Keratinocyte (primary cell): ENCODE measurements around the gene IFIT2. TPM values are rescaled to one million over a fixed set of nuclear protein-coding genes. Genes with fewer than 3 reads are reported as not detected.

ENCODE experiments used
- DNase-seq: peaks from one replicate; pipeline ENCODE4 v3.0.0-alpha.2; 2011; ENCODE audit warnings: low read depth, missing footprints, low spot score
- FAIRE-seq: peaks from 2 replicates; lab custom pipeline; 2011; peaks lifted over from hg19 to GRCh38; lab: Jason Lieb, UNC
- H2AFZ ChIP-seq: 2 replicates; pipeline ENCODE4 v1.6.0; 2012; ENCODE audit warnings: low read length, control low read depth, inconsistent platforms; ENCODE audit not compliant: control insufficient read depth
- H3K27ac ChIP-seq: 2 replicates; pipeline ENCODE4 v1.5.1; 2011; ENCODE audit warnings: low read length; ENCODE audit not compliant: control insufficient read depth, insufficient read depth
- H3K27me3 ChIP-seq: 3 replicates; pipeline ENCODE4 v1.6.0; 2011; ENCODE audit warnings: low read length; ENCODE audit not compliant: control insufficient read depth, insufficient read depth; ENCODE audit errors: extremely low read depth
- H3K36me3 ChIP-seq, 2 experiments: 2 replicates in 1 of 2; 3 replicates in 1 of 2; pipeline ENCODE4 v1.5.1; 2011; ENCODE audit warnings: low read length in 2 of 2, mild to moderate bottlenecking in 1 of 2; ENCODE audit not compliant: control insufficient read depth in 2 of 2, insufficient read depth in 2 of 2; ENCODE audit errors: extremely low read depth in 1 of 2
- H3K4me1 ChIP-seq: 3 replicates; pipeline ENCODE4 v1.5.1; 2011; ENCODE audit warnings: low read length; ENCODE audit not compliant: control insufficient read depth, insufficient read depth; ENCODE audit errors: extremely low read depth
- H3K4me2 ChIP-seq: 3 replicates; pipeline ENCODE4 v1.6.0; 2011; ENCODE audit warnings: low read depth, low read length; ENCODE audit not compliant: control insufficient read depth, insufficient read depth; ENCODE audit errors: extremely low read depth
- H3K4me3 ChIP-seq, 3 experiments: fragments of 200-600 bp in 1 of 3; sonication (generic) in 1 of 3; 2 replicates in 2 of 3; 3 replicates in 1 of 3; pipeline ENCODE4 v1.5.1; 2011 to 2016; ENCODE audit warnings: low read length in 3 of 3, mild to moderate bottlenecking in 3 of 3, control low read depth in 2 of 3, inconsistent platforms in 1 of 3, low read depth in 1 of 3, mixed read lengths in 1 of 3, mixed run types in 1 of 3, moderate library complexity in 1 of 3; ENCODE audit not compliant: control insufficient read depth in 2 of 3, insufficient read depth in 2 of 3; ENCODE audit errors: extremely low read depth in 1 of 3
- H3K79me2 ChIP-seq: 2 replicates; pipeline ENCODE4 v1.6.0; 2012; ENCODE audit warnings: low read length; ENCODE audit not compliant: control insufficient read depth, insufficient read depth
- H3K9ac ChIP-seq: 3 replicates; pipeline ENCODE4 v1.6.0; 2011; ENCODE audit warnings: low read length; ENCODE audit not compliant: control insufficient read depth, insufficient read depth; ENCODE audit errors: extremely low read depth
- H3K9me1 ChIP-seq: 3 replicates; pipeline ENCODE4 v1.6.0; 2011; ENCODE audit warnings: low read length; ENCODE audit not compliant: control insufficient read depth, insufficient read depth; ENCODE audit errors: extremely low read depth
- H3K9me3 ChIP-seq: 2 replicates; pipeline ENCODE4 v1.5.1; 2012; ENCODE audit warnings: low read depth, low read length; ENCODE audit not compliant: control insufficient read depth
- H4K20me1 ChIP-seq: 3 replicates; pipeline ENCODE4 v1.6.0; 2011; ENCODE audit warnings: low read length; ENCODE audit not compliant: control insufficient read depth, insufficient read depth; ENCODE audit errors: extremely low read depth
- EZH2 ChIP-seq: IDR thresholded peaks from one replicate; pipeline ENCODE4 v1.6.1; 2012; ENCODE audit warnings: inconsistent platforms, mild to moderate bottlenecking, low read length, moderate library complexity
- dilution Hi-C: fragments of 300-500 bp; cut with MboI; formaldehyde crosslinking; loops from one replicate; pipeline ENCODE4 v1.7.0; 2020; ENCODE audit warnings: low sequenced_read_pairs; ENCODE audit not compliant: extremely low pct_ligation_motif_present
- polyA plus RNA-seq, 5 experiments: library from polyadenylated mRNA; depleted of rRNA in 3 of 5; stranded (reverse) in 3 of 5; stranded (forward) in 1 of 5; unstranded in 1 of 5; fragments of >200 nt; gene quantifications; 1 replicate in 1 of 5; 2 replicates in 3 of 5; 3 replicates in 1 of 5; pipeline versions ENCODE4 v1.2.1 to v1.2.3, GENCODE V29; 2011 to 2012; ENCODE audit warnings: missing spikeins in 2 of 5, low read depth in 1 of 5, low replicate concordance in 1 of 5
- TF ChIP-seq, protein P1 (sequence below), 3 experiments: IDR thresholded peaks in 1 of 3; conservative IDR thresholded peaks in 1 of 3; optimal IDR thresholded peaks in 1 of 3; 2 replicates in 2 of 3; 3 replicates in 1 of 3; pipeline versions ENCODE3 to v1.5.1; 2011; ENCODE audit warnings: low read length in 3 of 3, mild to moderate bottlenecking in 3 of 3, moderate library complexity in 2 of 3, control low read depth in 1 of 3, inconsistent platforms in 1 of 3; ENCODE audit not compliant: insufficient read depth in 2 of 3; ENCODE audit errors: extremely low read depth in 1 of 3

The IFIT2 gene
- polyA plus RNA-seq, 1 donor (not counting 4 experiments of a cell fraction or from before 2014, with no cell fraction given) = 3.9 TPM

- Histone ChIP-seq H3K79me2 (no peaks in the 10 kb centered on the region), H4K20me1 (no peaks in the 10 kb centered on the region), H3K4me2 (no peak overlapping the region), H3K36me3 (no peaks in the 10 kb centered on the region), H2AFZ (no peak overlapping the region), H3K27ac (no peak overlapping the region), H3K9ac (no peak overlapping the region), H3K4me3 (no peak overlapping the region), H3K4me1 (peaks cover 5% of the 10 kb centered on the region), H3K27me3 (no peaks in the 10 kb centered on the region), H3K9me1 (peaks cover under 1% of the 10 kb centered on the region), H3K9me3 (no peaks in the 10 kb centered on the region)
- TF ChIP-seq EZH2 = no peak
- TF ChIP-seq, protein P1, sequence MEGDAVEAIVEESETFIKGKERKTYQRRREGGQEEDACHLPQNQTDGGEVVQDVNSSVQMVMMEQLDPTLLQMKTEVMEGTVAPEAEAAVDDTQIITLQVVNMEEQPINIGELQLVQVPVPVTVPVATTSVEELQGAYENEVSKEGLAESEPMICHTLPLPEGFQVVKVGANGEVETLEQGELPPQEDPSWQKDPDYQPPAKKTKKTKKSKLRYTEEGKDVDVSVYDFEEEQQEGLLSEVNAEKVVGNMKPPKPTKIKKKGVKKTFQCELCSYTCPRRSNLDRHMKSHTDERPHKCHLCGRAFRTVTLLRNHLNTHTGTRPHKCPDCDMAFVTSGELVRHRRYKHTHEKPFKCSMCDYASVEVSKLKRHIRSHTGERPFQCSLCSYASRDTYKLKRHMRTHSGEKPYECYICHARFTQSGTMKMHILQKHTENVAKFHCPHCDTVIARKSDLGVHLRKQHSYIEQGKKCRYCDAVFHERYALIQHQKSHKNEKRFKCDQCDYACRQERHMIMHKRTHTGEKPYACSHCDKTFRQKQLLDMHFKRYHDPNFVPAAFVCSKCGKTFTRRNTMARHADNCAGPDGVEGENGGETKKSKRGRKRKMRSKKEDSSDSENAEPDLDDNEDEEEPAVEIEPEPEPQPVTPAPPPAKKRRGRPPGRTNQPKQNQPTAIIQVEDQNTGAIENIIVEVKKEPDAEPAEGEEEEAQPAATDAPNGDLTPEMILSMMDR (optimal IDR thresholded peaks at IDR 0.05 in 1 of 3, IDR thresholded peaks at IDR 0.05 in 1 of 3, conservative IDR thresholded peaks at IDR 0.05 in 1 of 3; ENCODE audit: extremely low read depth in 1 of 3, insufficient read depth in 2 of 3, low read length in 3 of 3) = no peak
- FAIRE-seq (no peak), DNase-seq (no peak)
- dilution Hi-C loops = no loop called here
Observed at GRCh38 chr10:89270153-89270483, 31.7 kb upstream of the IFIT2 start.

DNA sequence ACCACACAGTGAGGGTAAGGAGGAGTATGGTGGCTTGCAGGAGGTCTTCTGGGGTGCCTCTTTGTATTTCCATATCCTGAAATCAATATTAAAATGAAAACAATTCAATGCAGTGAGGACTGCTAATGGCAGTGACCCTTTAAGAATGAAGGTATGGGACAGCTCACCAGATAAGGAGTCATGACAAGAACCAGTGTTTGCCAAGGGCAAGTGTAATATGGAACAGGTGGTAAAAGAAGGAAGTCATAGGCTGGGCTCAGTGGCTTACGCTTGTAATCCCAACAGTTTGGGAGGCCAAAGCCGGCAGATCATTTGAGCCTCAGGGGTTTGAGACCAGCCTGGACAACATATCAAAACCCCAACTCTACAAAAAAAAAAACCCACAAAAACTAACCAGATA lies 30.3 kb upstream of the IFIT2 start:
- dilution Hi-C loops = no loop called here
- Histone ChIP-seq H3K9me1 (peaks cover 2% of the 10 kb centered on the region), H3K36me3 (no peaks in the 10 kb centered on the region), H3K9me3 (no peaks in the 10 kb centered on the region), H3K27ac (no peak overlapping the region), H3K4me3 (no peak overlapping the region), H3K4me1 (peaks cover 18% of the 10 kb centered on the region), H3K79me2 (no peaks in the 10 kb centered on the region), H3K27me3 (no peaks in the 10 kb centered on the region), H2AFZ (no peak overlapping the region), H4K20me1 (no peaks in the 10 kb centered on the region), H3K9ac (no peak overlapping the region), H3K4me2 (no peak overlapping the region)
- TF ChIP-seq EZH2 = no peak
- TF ChIP-seq, protein P1 (optimal IDR thresholded peaks at IDR 0.05 in 1 of 3, IDR thresholded peaks at IDR 0.05 in 1 of 3, conservative IDR thresholded peaks at IDR 0.05 in 1 of 3; ENCODE audit: extremely low read depth in 1 of 3, insufficient read depth in 2 of 3, low read length in 3 of 3) = no peak
- FAIRE-seq (no peak), DNase-seq (no peak)
